Parietal lobe (tissue), 1 donor: ENCODE measurements around the gene UBE2QL1. TPM values are rescaled to one million over a fixed set of nuclear protein-coding genes. Genes with fewer than 3 reads are reported as not detected.

Experiments used
- total RNA-seq: library from RNA; depleted of rRNA; stranded (reverse); fragments of >200 nt; gene quantifications from one replicate; pipeline ENCODE4 v1.2.3, GENCODE V29; 2014

Gene UBE2QL1
- total RNA-seq = 52.3 TPM

DNA sequence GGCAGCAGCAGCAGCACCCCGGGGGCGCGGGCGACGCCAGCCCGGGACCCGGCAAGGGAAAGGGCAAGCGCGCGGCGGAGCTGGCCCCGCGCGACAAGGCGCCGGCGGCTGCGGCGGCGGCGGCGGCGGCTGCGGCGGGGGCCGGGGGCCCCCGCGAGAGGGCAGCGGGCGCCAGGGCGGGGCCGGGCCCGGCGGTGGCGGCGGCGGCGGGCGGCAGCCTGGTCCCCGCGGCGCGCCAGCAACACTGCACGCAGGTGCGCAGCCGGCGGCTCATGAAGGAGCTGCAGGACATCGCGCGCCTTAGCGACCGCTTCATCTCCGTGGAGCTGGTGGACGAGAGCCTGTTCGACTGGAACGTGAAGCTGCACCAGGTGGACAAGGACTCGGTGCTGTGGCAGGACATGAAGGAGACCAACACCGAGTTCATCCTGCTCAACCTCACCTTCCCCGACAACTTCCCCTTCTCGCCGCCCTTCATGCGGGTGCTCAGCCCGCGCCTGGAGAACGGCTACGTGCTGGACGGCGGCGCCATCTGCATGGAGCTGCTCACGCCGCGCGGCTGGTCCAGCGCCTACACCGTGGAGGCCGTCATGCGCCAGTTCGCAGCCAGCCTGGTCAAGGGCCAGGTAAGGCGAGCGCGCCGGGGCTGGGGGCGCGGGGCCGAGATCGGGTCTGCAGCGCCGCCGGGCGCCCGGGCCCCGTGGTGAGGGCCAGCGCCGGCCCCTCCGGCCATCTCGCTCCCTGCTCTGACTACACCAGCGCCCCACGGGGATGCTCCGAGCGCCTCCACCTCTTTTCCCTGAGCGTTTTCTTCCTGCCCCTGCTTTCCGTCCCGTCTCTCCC, at the start of gene UBE2QL1:
TSS of gene UBE2QL1 (plus strand) at position 238 of the 843 bp plus-strand sequence. CDS start at position 273, 35 bp downstream.

Other genes starting within 250 kb of the UBE2QL1 start
- 28.8 TPM for gene MED10, start 70.3 kb upstream of the UBE2QL1 start, total RNA-seq
- gene NSUN2, start 184.2 kb downstream of the UBE2QL1 start, total RNA-seq = 83.6 TPM
- gene SRD5A1, start 184.6 kb downstream of the UBE2QL1 start, total RNA-seq = 49.1 TPM